ENCODE data around the gene TMEM196. TPM values are rescaled to one million over a fixed set of nuclear protein-coding genes. Genes with fewer than 3 reads are reported as not detected.

TMEM196 gene
- total and polyA plus RNA-seq, 9 of the 15 experiments (the other 6 are each of a cell fraction or from before 2014, with no cell fraction given): not detected

- TF ChIP-seq PREB (CRISPR knock-in tag; IDR thresholded peaks at IDR 0.05) (no peak), ZNF280A (IDR thresholded peaks at IDR 0.05; ENCODE audit: low read depth, partially characterized antibody) (no peak), ID3 (CRISPR knock-in tag; IDR thresholded peaks at IDR 0.05) (no peak), ID3 (tag; IDR thresholded peaks at IDR 0.05) (no peak), SMAD4 (CRISPR knock-in tag; conservative IDR thresholded peaks at IDR 0.05) (no peak), EGR1 (conservative IDR thresholded peaks at IDR 0.05) (no peak), ZNF449 (CRISPR knock-in tag; IDR thresholded peaks at IDR 0.05) (no peak), ZZZ3 (IDR thresholded peaks at IDR 0.05) (no peak), ZNF146 (CRISPR knock-in tag; IDR thresholded peaks at IDR 0.05; ENCODE audit: unreplicated experiment) (no peak), SRSF3 (IDR thresholded peaks at IDR 0.05; ENCODE audit: insufficient read depth, low read length) (no peak), POU5F1 (IDR thresholded peaks at IDR 0.05; ENCODE audit: borderline replicate concordance, low read depth, low read length, partially characterized antibody) (no peak), TFAP4 (CRISPR knock-in tag; IDR thresholded peaks at IDR 0.05; ENCODE audit: borderline replicate concordance) (no peak), CLOCK (CRISPR knock-in tag; IDR thresholded peaks at IDR 0.05; ENCODE audit: borderline replicate concordance) (no peak)
Observed at GRCh38 chr7:19725770-19726169, 47.6 kb downstream of the TMEM196 start (continued).

Measured in K562 (cell line).